T-helper 2 cell treated with Interferon-gamma antibody and Interleukin-4, amounts not matched to agents 5 μg/mL and 100 μg/mL, for 36 hours (primary cell): ENCODE measurements around the gene FTL.
"Not testable (repeated sequence)": the region's sequence is repeated elsewhere in the genome, so short reads cannot be mapped to it uniquely, and the experiment has no call there.

ENCODE experiments used
- DNase-seq: peaks from one replicate; pipeline ENCODE4 v3.0.0; 2021; ENCODE audit warnings: low spot score
- H3K27ac Mint-ChIP-seq: one replicate; pipeline ENCODE4 v1.8.0; 2021; ENCODE audit warnings: mild to moderate bottlenecking, mixed read lengths
- H3K27me3 Mint-ChIP-seq: one replicate; pipeline ENCODE4 v1.8.0; 2021; ENCODE audit warnings: low read depth, mixed read lengths
- H3K36me3 Mint-ChIP-seq: one replicate; pipeline ENCODE4 v1.8.0; 2021; ENCODE audit warnings: low read depth, mixed read lengths
- H3K4me1 Mint-ChIP-seq: one replicate; pipeline ENCODE4 v1.8.0; 2021; ENCODE audit warnings: low read depth, mixed read lengths
- H3K4me3 Mint-ChIP-seq: one replicate; pipeline ENCODE4 v1.8.0; 2022; ENCODE audit warnings: mild to moderate bottlenecking, moderate library complexity, mixed read lengths
- H3K9me3 Mint-ChIP-seq: one replicate; pipeline ENCODE4 v1.8.0; 2021; ENCODE audit warnings: mixed read lengths

Gene FTL

DNA sequence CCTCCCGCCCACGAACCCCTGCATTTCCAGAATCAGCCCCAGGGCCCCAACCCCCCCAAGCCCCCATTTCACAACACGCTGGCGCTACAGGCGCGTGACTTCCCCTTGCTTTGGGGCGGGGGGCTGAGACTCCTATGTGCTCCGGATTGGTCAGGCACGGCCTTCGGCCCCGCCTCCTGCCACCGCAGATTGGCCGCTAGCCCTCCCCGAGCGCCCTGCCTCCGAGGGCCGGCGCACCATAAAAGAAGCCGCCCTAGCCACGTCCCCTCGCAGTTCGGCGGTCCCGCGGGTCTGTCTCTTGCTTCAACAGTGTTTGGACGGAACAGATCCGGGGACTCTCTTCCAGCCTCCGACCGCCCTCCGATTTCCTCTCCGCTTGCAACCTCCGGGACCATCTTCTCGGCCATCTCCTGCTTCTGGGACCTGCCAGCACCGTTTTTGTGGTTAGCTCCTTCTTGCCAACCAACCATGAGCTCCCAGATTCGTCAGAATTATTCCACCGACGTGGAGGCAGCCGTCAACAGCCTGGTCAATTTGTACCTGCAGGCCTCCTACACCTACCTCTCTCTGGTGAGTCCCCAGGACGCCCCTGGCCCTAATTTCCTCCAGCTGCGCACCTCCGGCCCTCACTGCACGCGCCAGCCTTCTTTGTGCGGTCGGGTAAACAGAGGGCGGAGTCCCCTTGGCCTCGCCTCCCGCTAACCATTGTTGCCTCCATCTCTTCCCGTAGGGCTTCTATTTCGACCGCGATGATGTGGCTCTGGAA is at the start of gene FTL:
TSS of gene FTL (plus strand) at position 270 of the 766 bp plus-strand sequence. CDS start at position 469, 199 bp downstream.
- H3K4me3 Mint-ChIP-seq, result peak within 1 kb of the TSS; percentile 85
- H3K9me3 Mint-ChIP-seq, result no peaks in the 10 kb centered on the region
- peaks cover 43% of the 10 kb centered on the region for H3K4me1 Mint-ChIP-seq
- no peaks in the 10 kb centered on the region for H3K27me3 Mint-ChIP-seq
- DNase-seq, result peak; percentile 94
- peaks cover 42% of the 10 kb centered on the region for H3K36me3 Mint-ChIP-seq
- H3K27ac Mint-ChIP-seq, result peak within 1 kb of the TSS; percentile 93

DNA sequence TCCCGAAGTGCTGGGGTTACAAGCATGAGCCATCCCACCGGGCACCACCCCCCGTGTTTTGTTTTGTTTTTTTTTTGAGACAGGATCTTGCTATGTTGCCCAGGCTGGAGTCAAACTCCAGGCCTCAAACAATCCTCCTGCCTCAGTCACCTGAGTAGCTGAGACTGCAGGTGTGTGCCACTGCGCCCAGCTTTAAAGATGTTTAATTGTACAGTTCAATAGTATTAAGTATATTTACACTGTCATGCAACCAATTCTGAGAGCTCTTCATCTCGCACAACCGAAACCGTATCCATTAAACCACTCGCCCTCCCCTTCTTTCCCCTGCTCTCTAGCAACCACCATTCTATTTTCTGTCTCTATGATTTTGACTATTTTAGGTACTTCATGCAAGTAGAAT is 49.4 kb upstream of the FTL start:
- peaks cover 1% of the 10 kb centered on the region for H3K4me1 Mint-ChIP-seq
- H3K27me3 Mint-ChIP-seq, result no peaks in the 10 kb centered on the region
- no peak overlapping the region for H3K27ac Mint-ChIP-seq
- no peak overlapping the region for H3K4me3 Mint-ChIP-seq
- H3K36me3 Mint-ChIP-seq, result peaks cover 49% of the 10 kb centered on the region
- H3K9me3 Mint-ChIP-seq, result no peaks in the 10 kb centered on the region
- DNase-seq, result no peak

DNA sequence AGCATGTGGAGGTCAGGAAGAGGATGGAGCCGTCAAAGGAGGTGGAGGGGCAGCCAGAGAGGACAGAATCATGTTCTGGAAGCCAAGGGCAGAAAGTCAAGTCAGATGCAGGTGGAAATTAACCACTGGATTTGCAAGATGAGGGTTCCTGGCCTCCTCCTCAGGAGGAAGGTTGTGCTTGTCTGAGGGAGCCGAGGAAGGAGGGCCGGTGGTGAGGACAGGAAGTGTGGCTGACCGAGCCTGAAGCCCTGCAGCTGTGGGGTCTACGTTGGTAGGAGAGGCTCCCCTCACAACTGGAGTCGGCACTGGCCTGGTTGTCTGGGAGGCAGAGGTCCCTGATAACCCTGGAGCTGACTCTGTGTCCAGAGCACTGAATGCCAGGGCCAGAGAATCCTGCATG is 47.0 kb upstream of the FTL start:
- H3K27me3 Mint-ChIP-seq, result no peaks in the 10 kb centered on the region

DNA sequence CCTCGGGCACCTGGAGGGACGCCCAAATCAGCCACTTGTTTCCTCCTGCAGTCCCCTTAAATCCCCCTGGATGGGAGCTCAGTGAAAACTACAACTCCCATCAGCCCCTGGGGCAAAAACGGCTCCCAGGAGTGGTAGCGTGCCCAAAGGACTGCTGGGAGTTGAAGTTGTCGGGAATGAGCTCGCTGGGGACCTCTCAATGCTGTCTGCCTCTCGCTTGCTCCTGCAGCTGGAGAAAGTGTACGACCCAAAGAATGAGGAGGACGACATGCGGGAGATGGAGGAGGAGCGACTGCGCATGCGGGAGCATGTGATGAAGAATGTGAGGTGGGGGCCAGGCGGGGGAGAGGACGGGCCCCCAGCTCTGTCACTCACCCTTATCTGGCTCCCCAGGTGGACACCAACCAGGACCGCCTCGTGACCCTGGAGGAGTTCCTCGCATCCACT is 46.3 kb upstream of the FTL start:
- Mint-ChIP-seq H3K36me3 (peaks cover 38% of the 10 kb centered on the region), H3K4me3 (no peak overlapping the region), H3K9me3 (no peaks in the 10 kb centered on the region), H3K27me3 (no peaks in the 10 kb centered on the region), H3K4me1 (peaks cover 1% of the 10 kb centered on the region), H3K27ac (no peak overlapping the region)
- no peak for DNase-seq

More for the DNA sequence above, 47.0 kb upstream of the FTL start:
- DNase-seq, result no peak
- Mint-ChIP-seq H3K36me3 (peaks cover 41% of the 10 kb centered on the region), H3K4me3 (no peak overlapping the region), H3K9me3 (no peaks in the 10 kb centered on the region), H3K27ac (no peak overlapping the region), H3K4me1 (peaks cover 1% of the 10 kb centered on the region)

DNA sequence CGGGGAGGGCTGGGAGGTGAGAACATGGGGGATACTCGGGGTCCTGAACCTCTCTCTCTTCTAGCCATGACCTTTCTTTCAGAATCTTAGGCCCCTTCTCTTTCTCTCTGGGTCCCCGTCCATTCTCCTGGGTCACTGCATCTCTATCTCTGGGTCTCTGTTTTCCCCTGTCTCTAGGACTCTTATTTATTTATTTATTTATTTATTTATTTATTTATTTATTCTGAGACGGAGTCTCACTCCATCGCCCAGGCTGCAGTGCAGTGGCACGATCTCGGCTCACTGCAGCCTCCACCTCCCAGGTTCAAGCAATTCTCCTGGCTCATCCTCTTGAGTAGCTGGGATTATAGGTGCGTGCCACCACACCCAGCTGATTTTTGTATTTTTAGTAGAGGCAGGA is 45.8 kb upstream of the FTL start:
- not testable (repeated sequence) for H3K9me3 Mint-ChIP-seq, DNase-seq, H3K27me3 Mint-ChIP-seq, H3K4me1 Mint-ChIP-seq, H3K4me3 Mint-ChIP-seq, H3K27ac Mint-ChIP-seq
- H3K36me3 Mint-ChIP-seq, result peaks cover 35% of the 10 kb centered on the region

DNA sequence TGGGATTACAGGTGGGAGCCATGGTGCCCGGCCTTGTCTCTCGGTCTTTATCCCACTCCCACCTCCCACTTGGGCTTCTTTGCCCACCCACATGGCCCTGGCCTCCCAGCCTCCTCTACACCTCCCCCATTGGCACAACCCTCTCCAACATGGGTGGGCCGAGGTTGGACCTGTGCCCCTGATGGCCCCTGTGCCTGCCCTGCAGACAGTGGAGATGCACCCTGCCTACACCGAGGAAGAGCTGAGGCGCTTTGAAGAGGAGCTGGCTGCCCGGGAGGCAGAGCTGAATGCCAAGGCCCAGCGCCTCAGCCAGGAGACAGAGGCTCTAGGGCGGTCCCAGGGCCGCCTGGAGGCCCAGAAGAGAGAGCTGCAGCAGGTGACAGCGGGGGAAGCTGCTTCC is 44.2 kb upstream of the FTL start:
- H3K9me3 Mint-ChIP-seq, result no peaks in the 10 kb centered on the region
- no peak overlapping the region for H3K4me3 Mint-ChIP-seq
- DNase-seq, result no peak
- peaks cover 28% of the 10 kb centered on the region for H3K36me3 Mint-ChIP-seq
- H3K4me1 Mint-ChIP-seq, result peaks cover 1% of the 10 kb centered on the region
- H3K27me3 Mint-ChIP-seq, result no peaks in the 10 kb centered on the region
- H3K27ac Mint-ChIP-seq, result no peak overlapping the region

DNA sequence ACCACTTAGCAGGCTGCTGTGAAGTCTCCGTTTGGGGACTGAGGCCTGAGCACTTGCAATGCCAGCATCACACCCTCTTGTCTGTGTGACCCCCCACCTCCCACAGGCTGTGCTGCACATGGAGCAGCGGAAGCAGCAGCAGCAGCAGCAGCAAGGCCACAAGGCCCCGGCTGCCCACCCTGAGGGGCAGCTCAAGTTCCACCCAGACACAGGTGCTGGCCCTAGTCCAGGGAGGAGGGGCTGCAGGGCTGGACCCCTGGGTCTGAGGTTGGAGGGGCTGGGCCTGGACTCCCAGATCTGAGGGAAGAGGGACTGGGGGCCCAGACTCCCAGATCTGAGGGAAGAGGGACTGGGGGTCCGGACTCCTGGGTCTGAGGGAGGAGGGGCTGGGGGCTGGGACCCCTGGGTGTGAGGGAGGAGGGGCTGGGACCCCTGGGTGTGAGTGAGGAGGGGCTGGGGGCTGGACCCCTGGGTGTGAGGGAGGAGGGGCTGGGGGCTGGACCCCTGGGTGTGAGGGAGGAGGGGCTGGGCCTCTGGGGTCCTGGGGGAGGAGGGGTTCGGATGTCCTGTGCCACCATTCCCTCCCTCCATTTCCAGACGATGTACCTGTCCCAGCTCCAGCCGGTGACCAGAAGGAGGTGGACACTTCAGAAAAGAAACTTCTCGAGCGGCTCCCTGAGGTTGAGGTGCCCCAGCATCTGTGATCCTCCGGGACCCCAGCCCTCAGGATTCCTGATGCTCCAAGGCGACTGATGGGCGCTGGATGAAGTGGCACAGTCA is 43.2 kb upstream of the FTL start:
- DNase-seq, result no peak
- Mint-ChIP-seq H3K4me1 (peaks cover 3% of the 10 kb centered on the region), H3K27ac (no peak overlapping the region), H3K27me3 (no peaks in the 10 kb centered on the region), H3K4me3 (no peak overlapping the region), H3K36me3 (peaks cover 26% of the 10 kb centered on the region), H3K9me3 (no peaks in the 10 kb centered on the region)

DNA sequence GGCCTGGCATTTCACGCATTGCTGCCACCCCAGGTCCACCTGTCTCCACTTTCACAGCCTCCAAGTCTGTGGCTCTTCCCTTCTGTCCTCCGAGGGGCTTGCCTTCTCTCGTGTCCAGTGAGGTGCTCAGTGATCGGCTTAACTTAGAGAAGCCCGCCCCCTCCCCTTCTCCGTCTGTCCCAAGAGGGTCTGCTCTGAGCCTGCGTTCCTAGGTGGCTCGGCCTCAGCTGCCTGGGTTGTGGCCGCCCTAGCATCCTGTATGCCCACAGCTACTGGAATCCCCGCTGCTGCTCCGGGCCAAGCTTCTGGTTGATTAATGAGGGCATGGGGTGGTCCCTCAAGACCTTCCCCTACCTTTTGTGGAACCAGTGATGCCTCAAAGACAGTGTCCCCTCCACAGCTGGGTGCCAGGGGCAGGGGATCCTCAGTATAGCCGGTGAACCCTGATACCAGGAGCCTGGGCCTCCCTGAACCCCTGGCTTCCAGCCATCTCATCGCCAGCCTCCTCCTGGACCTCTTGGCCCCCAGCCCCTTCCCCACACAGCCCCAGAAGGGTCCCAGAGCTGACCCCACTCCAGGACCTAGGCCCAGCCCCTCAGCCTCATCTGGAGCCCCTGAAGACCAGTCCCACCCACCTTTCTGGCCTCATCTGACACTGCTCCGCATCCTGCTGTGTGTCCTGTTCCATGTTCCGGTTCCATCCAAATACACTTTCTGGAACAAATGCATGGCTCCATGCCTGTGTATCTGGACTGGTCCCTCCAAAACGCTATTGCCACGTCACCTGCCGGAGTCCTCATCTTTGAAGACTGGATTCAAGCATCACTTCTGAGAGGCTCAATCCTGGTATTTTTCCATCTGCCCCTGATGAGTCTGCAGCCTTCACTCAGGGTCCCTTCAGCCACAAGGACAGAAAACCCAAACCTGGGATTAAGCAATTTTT is 42.3 kb upstream of the FTL start:
- H3K9me3 Mint-ChIP-seq, result no peaks in the 10 kb centered on the region
- peaks cover 24% of the 10 kb centered on the region for H3K36me3 Mint-ChIP-seq
- H3K4me1 Mint-ChIP-seq, result peaks cover 5% of the 10 kb centered on the region
- H3K27me3 Mint-ChIP-seq, result no peaks in the 10 kb centered on the region
- H3K27ac Mint-ChIP-seq, result no peak overlapping the region
- no peak overlapping the region for H3K4me3 Mint-ChIP-seq
- DNase-seq, result no peak

DNA sequence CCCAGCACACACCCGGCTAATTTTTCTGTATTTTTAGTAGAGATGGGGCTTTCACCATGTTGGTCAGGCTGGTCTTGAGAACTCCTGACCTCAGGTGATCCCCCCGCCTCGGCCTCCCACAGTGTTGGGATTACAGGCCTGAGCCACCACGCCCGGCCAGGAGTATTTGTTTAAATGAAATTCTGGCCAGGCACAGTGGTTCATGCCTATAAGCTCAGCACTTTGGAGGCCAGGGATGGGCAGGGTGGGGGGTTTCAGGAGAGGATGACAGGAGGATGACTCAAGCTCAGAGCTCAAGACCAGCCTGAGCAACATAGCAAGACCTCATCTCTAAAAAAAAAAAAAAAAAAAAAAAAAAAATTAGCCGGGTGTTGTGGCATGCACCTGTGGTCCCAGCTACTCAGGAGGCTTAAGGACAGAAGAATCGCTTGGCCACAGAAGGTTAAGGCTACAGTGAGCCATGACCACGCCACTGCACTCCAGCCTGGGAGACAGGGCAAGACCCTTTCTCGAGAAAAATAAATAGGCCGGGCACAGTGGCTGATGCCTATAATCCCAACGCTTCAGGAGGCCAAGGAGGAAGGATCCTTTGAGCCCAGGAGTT is 39.8 kb upstream of the FTL start:
- H3K4me3 Mint-ChIP-seq, result no peak overlapping the region
- H3K27me3 Mint-ChIP-seq, result no peaks in the 10 kb centered on the region
- peaks cover 4% of the 10 kb centered on the region for H3K4me1 Mint-ChIP-seq
- no peak overlapping the region for H3K27ac Mint-ChIP-seq
- no peaks in the 10 kb centered on the region for H3K9me3 Mint-ChIP-seq
- no peak for DNase-seq
- H3K36me3 Mint-ChIP-seq, result peaks cover 13% of the 10 kb centered on the region

DNA sequence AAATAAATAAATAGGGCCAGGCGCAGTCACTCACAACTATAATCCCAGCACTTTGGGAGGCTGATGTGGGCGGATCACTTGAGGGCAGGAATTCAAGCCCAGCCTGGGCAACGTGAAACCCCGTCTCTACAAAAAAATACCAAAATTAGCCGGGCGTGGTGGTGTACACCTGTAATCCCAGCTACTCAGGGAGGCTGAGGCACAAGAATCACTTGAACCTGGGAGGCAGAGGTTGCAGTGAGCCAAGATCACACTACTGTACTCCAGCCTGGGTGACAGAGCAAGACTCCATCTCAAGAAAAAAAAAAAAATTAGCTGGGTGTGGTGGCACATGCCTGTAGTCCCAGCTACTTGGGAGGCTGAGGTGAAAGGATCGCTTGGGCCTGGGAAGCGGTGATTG is 39.2 kb upstream of the FTL start:
- peaks cover 13% of the 10 kb centered on the region for H3K36me3 Mint-ChIP-seq
- H3K4me1 Mint-ChIP-seq, H3K27me3 Mint-ChIP-seq, DNase-seq, H3K27ac Mint-ChIP-seq, H3K4me3 Mint-ChIP-seq, H3K9me3 Mint-ChIP-seq: not testable (repeated sequence)

DNA sequence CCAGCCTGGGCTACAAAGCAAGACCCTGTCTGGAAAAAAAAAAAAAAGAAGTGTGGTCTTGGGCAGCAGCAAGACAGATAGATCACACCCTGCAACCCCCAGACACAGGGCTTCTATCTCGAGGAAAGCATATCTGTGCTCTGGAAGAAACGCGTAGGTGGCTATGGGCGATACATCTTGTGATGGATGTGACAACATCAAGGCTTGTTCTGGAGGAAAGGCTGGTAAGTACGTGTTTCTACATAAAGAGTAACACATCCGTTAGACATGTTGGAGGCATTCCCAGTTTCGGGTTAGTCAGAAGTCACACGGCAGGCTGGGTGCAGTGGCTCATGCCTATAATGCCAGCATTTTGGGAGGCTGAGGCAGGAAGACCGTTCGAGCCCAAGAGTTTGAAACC is 38.2 kb upstream of the FTL start:
- H3K36me3 Mint-ChIP-seq, result peaks cover 8% of the 10 kb centered on the region
- H3K27me3 Mint-ChIP-seq, result peaks cover 2% of the 10 kb centered on the region
- no peaks in the 10 kb centered on the region for H3K9me3 Mint-ChIP-seq
- peak overlapping the region; percentile 10 for H3K27ac Mint-ChIP-seq
- DNase-seq, result peak; percentile 25
- peak overlapping the region; percentile 46 for H3K4me3 Mint-ChIP-seq
- peaks cover 4% of the 10 kb centered on the region for H3K4me1 Mint-ChIP-seq

DNA sequence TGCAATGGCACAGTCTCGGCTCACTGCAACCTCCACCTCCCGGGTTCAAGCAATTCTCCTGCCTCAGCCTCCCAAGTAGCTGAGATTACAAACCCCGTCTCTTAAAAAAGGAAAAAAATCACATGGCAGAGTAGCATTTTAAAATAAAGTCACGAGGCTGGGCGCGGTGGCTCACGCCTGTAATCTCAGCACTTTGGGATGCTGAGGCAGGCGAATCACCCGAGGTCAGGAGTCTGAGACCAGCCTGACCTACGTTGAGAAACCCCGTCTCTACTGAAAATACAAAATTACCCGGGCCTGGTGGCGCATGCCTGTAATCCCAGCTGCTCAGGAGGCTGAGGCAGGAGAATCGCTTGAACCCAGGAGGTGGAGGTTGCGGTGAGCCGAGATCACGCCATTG is 37.4 kb upstream of the FTL start:
- not testable (repeated sequence) for H3K36me3 Mint-ChIP-seq, H3K4me1 Mint-ChIP-seq, H3K4me3 Mint-ChIP-seq, H3K27ac Mint-ChIP-seq, H3K27me3 Mint-ChIP-seq, DNase-seq, H3K9me3 Mint-ChIP-seq

DNA sequence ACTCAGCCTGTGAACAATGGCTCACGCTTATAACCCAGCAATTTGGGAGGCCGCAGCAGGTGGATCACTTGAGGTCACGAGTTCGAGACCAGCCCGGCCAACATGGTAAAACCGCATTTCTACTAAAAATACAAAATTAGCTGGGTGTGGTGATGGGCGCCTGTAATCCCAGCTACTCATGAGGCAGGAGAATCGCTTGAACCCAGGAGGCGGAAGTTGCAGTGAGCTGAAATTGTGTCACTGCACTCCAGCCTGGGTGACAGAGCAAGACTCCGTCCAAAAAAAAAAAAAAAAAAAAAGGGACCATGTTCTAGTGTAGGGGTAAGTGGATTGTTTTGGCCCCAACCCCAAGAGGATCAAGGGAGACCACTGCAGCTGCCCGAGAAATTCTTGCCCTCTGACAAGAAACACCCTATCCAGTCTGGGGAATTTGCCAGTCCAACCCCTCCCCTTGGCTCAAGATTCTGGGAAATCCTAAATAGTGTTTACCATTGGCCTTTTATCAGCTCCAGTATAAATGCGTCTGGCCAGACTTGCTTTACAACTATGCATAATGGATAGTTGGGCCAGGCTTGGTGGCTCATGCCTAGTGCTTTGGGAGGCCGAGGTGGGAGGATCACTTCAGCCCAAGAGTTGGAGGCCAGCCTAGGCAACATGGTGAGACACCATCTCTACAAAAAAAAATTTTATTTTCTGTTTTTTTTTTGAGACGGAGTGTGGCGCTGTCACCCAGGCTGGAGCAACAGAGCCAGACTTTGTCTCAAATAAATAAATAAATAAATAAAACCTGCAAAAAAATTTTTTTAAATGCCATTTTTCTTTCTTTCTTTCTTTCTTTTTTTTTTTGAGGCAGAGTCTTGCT is 36.7 kb upstream of the FTL start:
- Mint-ChIP-seq H3K27me3 (peaks cover 6% of the 10 kb centered on the region), H3K4me3 (no peak overlapping the region), H3K27ac (no peak overlapping the region), H3K36me3 (peaks cover 1% of the 10 kb centered on the region), H3K9me3 (no peaks in the 10 kb centered on the region), H3K4me1 (peaks cover 10% of the 10 kb centered on the region)
- DNase-seq, result no peak
